DMS114 treated with DMSO at 0.1 percent for 48 hours (cell line): ENCODE data around the gene ZBTB20.

Experiments
- DNase-seq: peaks from one replicate; lab custom pipeline; 2025; ENCODE audit not compliant: unreplicated experiment; lab: John Stamatoyannopoulos, UW

ZBTB20 gene

GRCh38 chr3:114392831-114393230, 754.3 kb downstream of the ZBTB20 start:
- DNase-seq, result no peak

- DNase-seq, result no peak
Measured at GRCh38 chr3:114389156-114389555, 757.9 kb downstream of the ZBTB20 start.

DNA sequence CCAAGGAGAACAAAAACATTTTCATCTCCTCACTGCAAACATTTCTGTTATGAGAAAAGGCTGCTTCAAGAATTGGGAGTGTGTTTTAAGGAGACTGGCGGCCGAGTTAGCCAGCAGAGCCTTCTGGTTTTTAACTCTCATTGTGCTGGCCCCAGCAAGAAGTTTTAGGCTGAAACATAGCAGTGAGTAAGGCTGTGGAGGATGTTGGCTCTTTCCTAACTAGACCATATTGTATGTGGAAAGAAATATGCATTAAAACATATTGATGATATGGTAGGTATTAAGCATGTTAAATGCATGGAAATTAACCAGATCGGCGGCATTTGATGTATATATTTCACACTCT, 762.6 kb downstream of the ZBTB20 start:
- no peak for DNase-seq

GRCh38 chr3:114383875-114384557, 763.1 kb downstream of the ZBTB20 start:
- peak; percentile 63 for DNase-seq

DNA sequence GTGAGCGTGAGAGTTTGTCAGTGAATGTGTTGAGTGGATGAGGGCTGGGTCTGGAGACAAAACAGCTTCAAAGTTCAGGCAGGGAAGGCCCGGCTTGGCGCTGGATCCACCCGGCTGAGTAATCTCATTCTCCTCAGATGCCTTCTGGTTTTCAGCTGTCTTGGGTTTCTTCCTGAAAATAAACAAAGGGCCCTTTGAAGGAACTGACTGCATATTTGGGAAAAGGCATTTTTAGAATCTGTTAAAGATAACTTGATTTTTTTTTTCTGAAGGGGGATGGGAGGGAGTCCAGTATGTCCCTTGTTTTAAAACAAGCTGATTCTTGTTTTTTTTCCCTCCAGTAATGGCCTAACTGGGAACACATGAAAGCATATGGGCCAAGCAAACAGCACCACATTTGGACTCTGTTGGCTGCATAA, 766.8 kb downstream of the ZBTB20 start:
- no peak for DNase-seq

DNA sequence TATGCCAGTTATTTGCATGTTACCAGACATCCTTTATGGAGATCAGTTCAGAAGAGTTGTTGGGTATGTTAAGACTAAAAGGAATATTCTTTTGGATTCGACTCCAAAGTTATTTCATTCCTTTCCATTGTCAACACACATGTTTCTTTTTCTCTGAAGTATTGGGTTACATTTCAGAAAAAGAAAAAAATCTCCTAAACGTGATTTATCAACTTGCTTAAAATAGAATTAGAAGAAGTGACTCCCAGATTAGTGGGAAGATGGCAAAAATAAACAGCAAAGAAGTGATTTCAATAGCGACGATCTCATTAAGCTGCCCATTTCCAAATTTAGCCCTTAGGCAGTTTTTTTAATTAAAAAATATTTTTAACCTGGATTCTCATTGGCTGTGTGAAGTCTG, 767.8 kb downstream of the ZBTB20 start:
- DNase-seq, result no peak

DNA sequence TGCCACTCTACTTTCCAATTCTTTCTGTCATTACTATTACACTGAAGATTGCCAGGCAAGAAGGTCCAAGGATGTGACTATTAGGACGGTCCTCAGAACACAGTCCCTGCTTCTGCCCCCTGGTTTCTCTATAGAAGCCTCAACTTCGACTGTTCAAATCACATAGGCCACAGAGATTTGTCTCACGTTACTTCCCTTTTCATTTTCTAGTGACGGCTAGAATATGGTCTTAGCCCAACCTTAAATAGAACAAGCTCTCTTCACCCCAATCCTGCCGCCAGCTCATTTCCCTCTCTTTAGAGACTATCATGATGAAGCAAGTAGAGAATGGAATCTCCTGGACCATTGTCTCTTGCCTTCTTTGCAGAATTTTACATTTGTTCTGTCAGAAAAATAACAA, 768.3 kb downstream of the ZBTB20 start:
- no peak for DNase-seq

- DNase-seq, result no peak
Measured at GRCh38 chr3:114377426-114377825, 769.7 kb downstream of the ZBTB20 start.

DNA sequence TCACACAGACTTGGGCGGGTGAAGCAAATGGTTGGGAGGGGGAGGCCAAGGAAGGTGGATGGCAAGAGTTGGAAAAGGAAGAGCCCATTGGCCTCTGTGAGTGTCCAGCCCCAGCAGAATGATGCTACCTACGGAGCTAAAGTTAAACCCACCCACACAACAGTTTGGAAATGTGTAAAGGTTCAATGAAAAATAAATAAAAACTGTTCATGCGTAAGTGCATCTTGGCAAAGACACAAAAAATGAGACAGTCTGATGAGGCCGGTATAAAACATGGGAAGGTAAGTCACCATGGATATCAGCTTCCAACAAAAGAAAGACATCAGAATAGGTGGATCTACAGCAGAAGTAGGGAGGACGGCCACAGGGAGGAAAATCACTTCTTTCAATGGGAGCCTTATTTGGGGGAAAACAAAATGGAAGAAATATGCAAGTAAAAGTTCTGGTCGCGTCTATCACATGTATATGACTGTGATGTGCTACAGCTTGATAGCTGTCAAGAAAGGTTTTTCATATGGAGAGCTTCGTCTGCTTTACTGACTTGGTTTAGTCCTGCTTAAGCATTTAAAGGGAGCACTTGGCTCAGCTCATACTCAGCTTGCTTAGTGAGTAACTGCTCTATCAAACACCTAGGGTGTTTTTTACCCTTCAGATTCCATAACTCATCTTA, 770.4 kb downstream of the ZBTB20 start:
- DNase-seq, result no peak

DNA sequence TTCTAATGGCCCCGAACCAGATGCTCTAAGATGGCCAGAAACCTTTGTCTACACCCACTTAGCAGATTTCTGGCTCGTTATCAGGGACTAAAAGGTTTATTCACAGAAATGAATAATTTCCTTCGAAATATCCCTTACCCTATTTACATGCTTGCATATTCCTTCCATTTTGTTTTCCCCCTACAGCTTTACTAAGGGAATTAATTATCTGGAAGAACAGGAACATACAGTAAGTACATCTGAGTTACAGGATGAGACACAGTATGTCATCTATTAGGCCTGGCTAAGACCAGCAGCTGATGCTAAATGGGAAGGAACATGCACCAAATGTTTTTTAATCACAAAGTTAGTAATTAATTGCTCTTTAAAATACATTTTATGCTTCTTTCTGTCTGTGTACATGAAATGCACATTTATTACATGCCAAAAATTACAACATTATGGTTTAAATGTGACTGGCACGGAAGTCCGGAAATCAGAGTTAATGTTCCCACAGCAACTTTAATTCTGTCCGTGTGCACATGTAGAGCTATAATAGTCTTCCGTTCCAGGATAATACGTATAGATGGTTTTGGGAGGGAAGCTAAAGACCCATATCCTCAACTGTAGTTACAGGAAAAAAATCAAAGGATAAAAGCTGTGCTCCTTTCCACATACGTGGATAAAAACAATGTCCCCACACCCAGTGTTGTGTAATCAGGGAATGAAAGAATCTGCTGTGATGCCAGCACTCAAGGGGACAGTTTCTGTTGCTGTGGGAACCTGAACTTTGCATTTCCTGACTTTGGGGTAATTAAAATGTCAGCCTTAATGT, 771.3 kb downstream of the ZBTB20 start:
- no peak for DNase-seq

GRCh38 chr3:114374433-114374990, 772.6 kb downstream of the ZBTB20 start:
- DNase-seq, result no peak

DNA sequence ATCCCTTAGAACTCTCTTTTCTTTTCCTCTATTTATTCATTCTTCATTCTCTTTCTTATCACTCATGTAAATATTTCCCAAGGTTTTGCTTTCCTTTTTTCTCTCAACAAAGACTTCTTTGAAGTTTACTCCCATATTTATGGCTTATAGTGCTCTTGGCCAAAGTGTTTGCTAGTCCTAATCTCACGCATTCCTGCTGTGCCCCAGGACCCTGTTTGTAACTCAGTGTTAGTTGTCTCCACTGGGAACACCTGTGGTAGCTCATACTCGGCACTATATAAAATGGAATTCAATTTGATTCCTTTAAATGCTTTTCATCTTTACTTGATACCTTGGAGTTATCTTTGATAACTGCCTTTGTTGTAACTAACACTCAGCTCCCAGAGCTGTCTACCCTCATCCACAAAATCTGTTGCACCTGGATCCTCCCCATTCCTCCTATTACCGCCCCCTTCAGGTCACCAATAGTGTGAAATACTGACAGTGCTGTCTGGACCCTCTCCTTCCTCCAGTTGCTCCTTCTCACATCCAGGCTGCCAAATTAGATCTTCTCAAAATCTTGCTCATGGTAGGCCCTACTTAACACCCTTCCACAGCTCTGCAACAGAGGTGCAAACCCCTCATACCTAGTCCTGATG, 776.4 kb downstream of the ZBTB20 start:
- no peak for DNase-seq

DNA sequence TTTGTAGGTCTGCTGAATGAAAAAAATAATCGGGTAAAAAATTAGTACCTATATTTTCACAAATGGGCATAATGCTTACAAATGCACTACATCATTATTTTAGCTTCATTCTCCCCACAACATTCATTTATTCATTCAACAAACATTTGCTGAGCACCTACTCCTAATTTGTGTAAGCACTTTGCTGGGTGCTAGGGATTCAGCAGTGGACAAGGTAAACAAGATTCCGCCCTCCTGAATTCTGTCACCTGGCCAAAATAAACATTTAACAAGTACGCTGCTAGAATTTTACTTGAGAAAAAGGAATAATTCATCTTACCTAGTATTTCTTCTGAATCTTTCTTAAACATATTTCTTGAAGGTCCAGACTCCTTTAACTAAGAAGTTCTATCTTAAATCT, 781.2 kb downstream of the ZBTB20 start:
- no peak for DNase-seq

- no peak for DNase-seq
Measured at GRCh38 chr3:114364806-114365654, 782.1 kb downstream of the ZBTB20 start.

GRCh38 chr3:114363554-114364202, 783.4 kb downstream of the ZBTB20 start:
- no peak for DNase-seq

DNA sequence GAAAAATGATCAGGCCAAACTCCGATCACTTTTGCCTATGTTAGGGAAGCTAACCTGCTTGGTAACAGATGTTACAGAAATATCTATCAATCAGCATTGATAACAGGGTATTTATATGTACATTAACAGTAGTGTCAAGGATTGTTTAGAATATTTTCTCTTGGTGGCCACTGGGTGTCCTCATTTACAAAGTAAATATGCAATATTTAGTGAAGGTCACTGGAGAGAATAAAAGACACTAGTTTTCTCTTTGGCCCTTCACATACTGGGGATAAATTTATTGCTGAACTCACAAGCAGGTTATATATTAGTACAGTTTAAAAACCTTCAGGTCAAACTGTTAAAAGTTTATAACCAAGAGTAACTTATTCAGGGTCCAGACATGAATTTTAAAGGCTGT, 784.3 kb downstream of the ZBTB20 start:
- peak; percentile 12 for DNase-seq

GRCh38 chr3:114361391-114361790, 785.7 kb downstream of the ZBTB20 start:
- no peak for DNase-seq

DNA sequence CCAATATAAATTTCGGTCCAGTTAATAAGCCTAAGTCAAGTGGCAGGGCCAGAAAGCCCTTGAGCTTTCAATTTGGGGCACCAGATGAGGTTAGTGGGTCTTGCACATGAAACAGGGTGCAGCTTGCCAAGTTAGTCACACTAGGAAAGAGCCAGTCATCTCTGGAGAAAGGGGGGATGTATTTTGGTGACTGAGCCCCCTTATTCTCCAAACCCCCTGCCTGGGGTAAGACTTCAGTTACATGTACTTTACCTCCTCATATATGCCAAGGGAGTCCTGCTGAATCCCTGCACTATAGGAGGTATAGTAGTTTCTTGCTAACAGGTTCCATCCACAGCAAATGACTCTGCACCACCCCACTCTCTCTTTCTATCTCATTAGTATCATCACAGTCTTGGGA, 790.6 kb downstream of the ZBTB20 start:
- DNase-seq, result no peak

GRCh38 chr3:114356066-114356465, 791.0 kb downstream of the ZBTB20 start:
- DNase-seq, result no peak

GRCh38 chr3:114355653-114356052, 791.4 kb downstream of the ZBTB20 start:
- no peak for DNase-seq
